ENCODE results near the gene PSMC6. TPM values are rescaled to one million over a fixed set of nuclear protein-coding genes. Genes with fewer than 3 reads are reported as not detected.

The PSMC6 gene
- total and polyA plus RNA-seq, 2 experiments from 2014 or later = 143 to 176 TPM

- Mint-ChIP-seq H3K4me3 (no peak overlapping the region), H3K27ac (no peak overlapping the region), H3K36me3 (ENCODE audit: low read depth) (peaks cover 23% of the 10 kb centered on the region), H3K27me3 (ENCODE audit: insufficient read depth, low read depth, poor library complexity) (no peaks in the 10 kb centered on the region), H3K4me1 (peaks cover 17% of the 10 kb centered on the region), H3K9me3 (no peaks in the 10 kb centered on the region)
- Histone ChIP-seq H3K27me3 (ENCODE audit: insufficient read depth) (no peaks in the 10 kb centered on the region), H3K4me2 (0 out of 2 replicates have a peak overlapping the region, but pooled peaks have one; percentile 23), H3K4me3 (no peak overlapping the region), H3F3A (replicated peaks; ENCODE audit: low read depth) (no peaks in the 10 kb centered on the region), H3K36me3 (ENCODE audit: insufficient read depth) (peaks cover 5% of the 10 kb centered on the region; the same call in 1 of the 2 replicates), H3K4me1 (ENCODE audit: insufficient read depth) (peaks cover 9% of the 10 kb centered on the region; the same call in 1 of the 2 replicates), H3K9me2 (ENCODE audit: insufficient read depth) (no peaks in the 10 kb centered on the region), H3K79me2 (replicated peaks; ENCODE audit: insufficient read depth) (peaks cover 86% of the 10 kb centered on the region), H2AFZ (no peak overlapping the region), H3K27ac (ENCODE audit: low read depth) (peak overlapping the region; percentile 57), H4K20me1 (replicated peaks; ENCODE audit: insufficient read depth) (peaks cover 8% of the 10 kb centered on the region)
- no peak for ATAC-seq
- no peak for TF ChIP-seq REST (IDR thresholded peaks at IDR 0.05; ENCODE audit: unreplicated experiment)
- no peak for DNase-seq (ENCODE audit: low spot score)
These were observed 34.9 kb downstream of the PSMC6 start for GRCh38 chr14:52741865-52742264.

DNA sequence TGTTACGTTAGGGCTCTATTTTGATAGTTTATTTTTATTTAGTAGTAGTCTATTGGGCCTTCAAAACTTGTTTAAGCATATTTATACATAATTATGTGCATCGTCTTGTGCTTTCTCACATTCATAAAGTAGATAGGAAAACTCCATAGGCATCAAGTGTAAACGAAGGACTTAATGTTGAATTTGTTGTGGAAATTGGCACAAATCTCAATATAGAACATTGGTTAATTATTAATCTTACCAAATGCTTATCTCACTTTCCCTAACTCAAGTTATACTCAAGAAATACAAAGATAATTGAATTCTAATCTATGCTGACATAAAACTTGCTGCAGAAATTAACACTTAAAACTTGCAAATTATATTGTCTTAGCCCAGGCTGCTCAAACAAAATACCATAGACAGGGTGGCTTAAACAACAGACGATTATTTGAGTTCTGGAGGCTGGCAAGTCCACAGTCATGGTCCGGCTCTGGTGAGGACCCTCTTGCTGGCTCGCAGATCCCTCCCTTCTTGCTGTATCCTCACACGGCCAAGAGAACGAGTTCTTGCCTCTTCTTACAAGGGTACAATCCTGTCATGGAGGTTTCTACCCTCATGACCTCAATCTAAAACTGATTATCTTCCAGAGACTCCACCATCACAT, 41.8 kb downstream of the PSMC6 start:
- peaks cover 5% of the 10 kb centered on the region; the same call in 1 of the 2 replicates for H3K36me3 ChIP-seq (ENCODE audit: insufficient read depth)
- H3K36me3 Mint-ChIP-seq (ENCODE audit: low read depth) = peaks cover 40% of the 10 kb centered on the region; the same call in 2 of the 3 replicates
- peaks cover 17% of the 10 kb centered on the region for H3K79me2 ChIP-seq (replicated peaks; ENCODE audit: insufficient read depth)
- ATAC-seq (no peak), DNase-seq (ENCODE audit: low spot score) (no peak)
- no peak overlapping the region for H3K27ac ChIP-seq (ENCODE audit: low read depth)
- H3F3A ChIP-seq (replicated peaks; ENCODE audit: low read depth) = no peaks in the 10 kb centered on the region
- TF ChIP-seq NANOG (IDR thresholded peaks at IDR 0.05; ENCODE audit: borderline replicate concordance) (no peak), STAT1 (IDR thresholded peaks at IDR 0.05; ENCODE audit: unreplicated experiment) (no peak)
- no peak overlapping the region for H3K27ac Mint-ChIP-seq
- H3K4me2 ChIP-seq = no peak overlapping the region
- no peaks in the 10 kb centered on the region for H3K4me1 ChIP-seq (ENCODE audit: insufficient read depth)
- H3K27me3 Mint-ChIP-seq (ENCODE audit: insufficient read depth, low read depth, poor library complexity) = no peaks in the 10 kb centered on the region
- H3K4me1 Mint-ChIP-seq = no peaks in the 10 kb centered on the region
- H3K4me3 ChIP-seq = no peak overlapping the region
- H3K9me3 Mint-ChIP-seq = no peaks in the 10 kb centered on the region
- H3K27me3 ChIP-seq (ENCODE audit: insufficient read depth) = no peaks in the 10 kb centered on the region
- H2AFZ ChIP-seq = no peak overlapping the region
- 0 out of 2 replicates have a peak, but pooled peaks cover 5% of the 10 kb centered on the region for H4K20me1 ChIP-seq (replicated peaks; ENCODE audit: insufficient read depth)
- no peak overlapping the region for H3K4me3 Mint-ChIP-seq
- H3K9me2 ChIP-seq (ENCODE audit: insufficient read depth) = no peaks in the 10 kb centered on the region

- Histone ChIP-seq H2AFZ (no peak overlapping the region), H3F3A (replicated peaks; ENCODE audit: low read depth) (no peaks in the 10 kb centered on the region), H4K20me1 (replicated peaks; ENCODE audit: insufficient read depth) (no peaks in the 10 kb centered on the region), H3K4me1 (ENCODE audit: insufficient read depth) (no peaks in the 10 kb centered on the region), H3K27me3 (ENCODE audit: insufficient read depth) (no peaks in the 10 kb centered on the region), H3K36me3 (ENCODE audit: insufficient read depth) (peaks cover 13% of the 10 kb centered on the region), H3K27ac (ENCODE audit: low read depth) (0 out of 2 replicates have a peak overlapping the region, but pooled peaks have one; percentile 20), H3K9me2 (ENCODE audit: insufficient read depth) (no peaks in the 10 kb centered on the region), H3K79me2 (replicated peaks; ENCODE audit: insufficient read depth) (no peaks in the 10 kb centered on the region), H3K4me2 (no peak overlapping the region), H3K4me3 (no peak overlapping the region)
- H3K27me3 Mint-ChIP-seq (ENCODE audit: insufficient read depth, low read depth, poor library complexity) = peaks cover 2% of the 10 kb centered on the region
- ATAC-seq (no peak), DNase-seq (ENCODE audit: low spot score) (no peak)
- H3K4me1 Mint-ChIP-seq = no peaks in the 10 kb centered on the region
- peaks cover 27% of the 10 kb centered on the region; the same call in 2 of the 3 replicates for H3K36me3 Mint-ChIP-seq (ENCODE audit: low read depth)
- no peak overlapping the region for H3K27ac Mint-ChIP-seq
- no peaks in the 10 kb centered on the region for H3K9me3 Mint-ChIP-seq
- H3K4me3 Mint-ChIP-seq = no peak overlapping the region
- TF ChIP-seq ZNF462 (CRISPR knock-in tag; IDR thresholded peaks at IDR 0.05) = no peak
- TF ChIP-seq EZH2 (IDR thresholded peaks at IDR 0.05; ENCODE audit: low read depth, unreplicated experiment) = no peak
These were observed 48.8 kb downstream of the PSMC6 start for GRCh38 chr14:52755607-52756316.
